ENCODE measurements around the gene ADGRA3. TPM values are rescaled to one million over a fixed set of nuclear protein-coding genes. Genes with fewer than 3 reads are reported as not detected.

The ADGRA3 gene
- polyA plus RNA-seq, 1 of the 3 experiments (the other 2 are of a cell fraction) = 11.8 TPM

- Histone ChIP-seq H3K36me3 (replicated peaks in 1 of 2; ENCODE audit: control insufficient read depth in 1 of 2, insufficient read depth in 2 of 2, low read length in 1 of 2) (no peaks in the 10 kb centered on the region), H2AFZ (ENCODE audit: low read depth) (no peak overlapping the region), H3K4me1 (ENCODE audit: control insufficient read depth in 1 of 2, insufficient read depth in 2 of 2, low read depth in 1 of 2, low read length in 1 of 2) (peaks cover 0 to 20% of the 10 kb centered on the region in 2 experiments; a peak in 1 of 4 replicates), H3F3A (replicated peaks; ENCODE audit: insufficient read depth) (no peaks in the 10 kb centered on the region), H3K4me2 (no peak overlapping the region), H3K27ac (ENCODE audit: low read depth in 2 of 2, low read length in 1 of 2) (no peak overlapping the region), H3K79me2 (ENCODE audit: insufficient read depth) (peaks cover 65% of the 10 kb centered on the region), H4K20me1 (ENCODE audit: insufficient read depth) (peaks cover 14% of the 10 kb centered on the region; the same call in 1 of the 2 replicates), H3K9me3 (no peaks in the 10 kb centered on the region), H3K9ac (no peak overlapping the region), H3K27me3 (ENCODE audit: insufficient read depth) (no peaks in the 10 kb centered on the region), H3K9me2 (no peaks in the 10 kb centered on the region), H3K4me3 (ENCODE audit: low read depth in 2 of 2, low read length in 1 of 2) (no peak overlapping the region)
- no peak for DNase-seq
- ChIA-PET POLR2A (no interaction called here), CTCF (no interaction called here)
- 53% methylated on average over 6 of the region's 6 CpGs for WGBS (ENCODE audit: low lambda C conversion rate)
- TF ChIP-seq GATA2 (CRISPR knock-in tag; IDR thresholded peaks at IDR 0.05) = no peak
- peak; percentile 52 for TF ChIP-seq JUND (IDR thresholded peaks at IDR 0.05)
- no peak for TF ChIP-seq RFX5 (IDR thresholded peaks at IDR 0.05; ENCODE audit: low read length)
- TF ChIP-seq EP300 (IDR thresholded peaks at IDR 0.05; ENCODE audit: borderline replicate concordance in 1 of 2, low read depth in 1 of 2, low read length in 1 of 2) = no peak
- no peak for TF ChIP-seq MAX (IDR thresholded peaks at IDR 0.05; ENCODE audit: low read depth)
- peak; percentile 68 for TF ChIP-seq FOSL2 (IDR thresholded peaks at IDR 0.05; ENCODE audit: borderline replicate concordance, low read depth)
- TF ChIP-seq TEAD4 (IDR thresholded peaks at IDR 0.05; ENCODE audit: borderline replicate concordance, insufficient read depth) = no peak
- TF ChIP-seq TCF12 (IDR thresholded peaks at IDR 0.05) = peak; percentile 32
- TF ChIP-seq SIN3A (IDR thresholded peaks at IDR 0.05; ENCODE audit: borderline replicate concordance, low read depth, low read length) = no peak
- TF ChIP-seq YY1 (IDR thresholded peaks at IDR 0.05; ENCODE audit: low read depth) = no peak
- TF ChIP-seq, protein P1, sequence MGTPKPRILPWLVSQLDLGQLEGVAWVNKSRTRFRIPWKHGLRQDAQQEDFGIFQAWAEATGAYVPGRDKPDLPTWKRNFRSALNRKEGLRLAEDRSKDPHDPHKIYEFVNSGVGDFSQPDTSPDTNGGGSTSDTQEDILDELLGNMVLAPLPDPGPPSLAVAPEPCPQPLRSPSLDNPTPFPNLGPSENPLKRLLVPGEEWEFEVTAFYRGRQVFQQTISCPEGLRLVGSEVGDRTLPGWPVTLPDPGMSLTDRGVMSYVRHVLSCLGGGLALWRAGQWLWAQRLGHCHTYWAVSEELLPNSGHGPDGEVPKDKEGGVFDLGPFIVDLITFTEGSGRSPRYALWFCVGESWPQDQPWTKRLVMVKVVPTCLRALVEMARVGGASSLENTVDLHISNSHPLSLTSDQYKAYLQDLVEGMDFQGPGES (IDR thresholded peaks at IDR 0.05; ENCODE audit: low read depth, low read length) = no peak
- TF ChIP-seq POLR2AphosphoS5 (IDR thresholded peaks at IDR 0.05; ENCODE audit: low read depth, low read length) = no peak
- no peak for TF ChIP-seq NRF1 (IDR thresholded peaks at IDR 0.05; ENCODE audit: low read depth, low read length)
- TF ChIP-seq TAF1 (IDR thresholded peaks at IDR 0.05; ENCODE audit: borderline replicate concordance, low read depth, low read length) = no peak
Observed at GRCh38 chr4:22500831-22501714, 14.8 kb downstream of the ADGRA3 start.

- Histone ChIP-seq H3K4me2 (no peak overlapping the region), H3K4me3 (ENCODE audit: low read depth in 2 of 2, low read length in 1 of 2) (no peak overlapping the region), H3K9me3 (no peaks in the 10 kb centered on the region), H3K27ac (ENCODE audit: low read depth in 2 of 2, low read length in 1 of 2) (no peak overlapping the region), H3K9me2 (no peaks in the 10 kb centered on the region), H3K4me1 (ENCODE audit: control insufficient read depth in 1 of 2, insufficient read depth in 2 of 2, low read depth in 1 of 2, low read length in 1 of 2) (peaks cover 0 to 18% of the 10 kb centered on the region in 2 experiments; a peak in 1 of 4 replicates), H4K20me1 (ENCODE audit: insufficient read depth) (peaks cover 10% of the 10 kb centered on the region; the same call in 1 of the 2 replicates), H3K36me3 (replicated peaks in 1 of 2; ENCODE audit: control insufficient read depth in 1 of 2, insufficient read depth in 2 of 2, low read length in 1 of 2) (no peaks in the 10 kb centered on the region), H3K79me2 (ENCODE audit: insufficient read depth) (peaks cover 60% of the 10 kb centered on the region), H2AFZ (ENCODE audit: low read depth) (no peak overlapping the region), H3K9ac (no peak overlapping the region), H3K27me3 (ENCODE audit: insufficient read depth) (no peaks in the 10 kb centered on the region), H3F3A (replicated peaks; ENCODE audit: insufficient read depth) (no peaks in the 10 kb centered on the region)
- CTCF ChIA-PET = no interaction called here
- 95% methylated on average over 8 of the region's 8 CpGs for WGBS (ENCODE audit: low lambda C conversion rate)
- DNase-seq = no peak
- POLR2A ChIA-PET = no interaction called here
- TF ChIP-seq NRF1 (IDR thresholded peaks at IDR 0.05; ENCODE audit: low read depth, low read length) (no peak), CHD2 (IDR thresholded peaks at IDR 0.05; ENCODE audit: low read length, partially characterized antibody) (no peak), GABPA (IDR thresholded peaks at IDR 0.05; ENCODE audit: low read depth) (no peak), JUND (IDR thresholded peaks at IDR 0.05) (no peak), RXRA (IDR thresholded peaks at IDR 0.05; ENCODE audit: borderline replicate concordance, low read depth) (no peak), MAX (IDR thresholded peaks at IDR 0.05; ENCODE audit: low read depth) (no peak), EP300 (IDR thresholded peaks at IDR 0.05; ENCODE audit: borderline replicate concordance in 1 of 2, low read depth in 1 of 2, low read length in 1 of 2) (no peak), ELF1 (IDR thresholded peaks at IDR 0.05) (no peak), NFIC (IDR thresholded peaks at IDR 0.05; ENCODE audit: borderline replicate concordance) (no peak), MEF2A (IDR thresholded peaks at IDR 0.05; ENCODE audit: borderline replicate concordance, low read depth) (no peak), TCF12 (IDR thresholded peaks at IDR 0.05) (no peak)
- TF ChIP-seq, protein P2, sequence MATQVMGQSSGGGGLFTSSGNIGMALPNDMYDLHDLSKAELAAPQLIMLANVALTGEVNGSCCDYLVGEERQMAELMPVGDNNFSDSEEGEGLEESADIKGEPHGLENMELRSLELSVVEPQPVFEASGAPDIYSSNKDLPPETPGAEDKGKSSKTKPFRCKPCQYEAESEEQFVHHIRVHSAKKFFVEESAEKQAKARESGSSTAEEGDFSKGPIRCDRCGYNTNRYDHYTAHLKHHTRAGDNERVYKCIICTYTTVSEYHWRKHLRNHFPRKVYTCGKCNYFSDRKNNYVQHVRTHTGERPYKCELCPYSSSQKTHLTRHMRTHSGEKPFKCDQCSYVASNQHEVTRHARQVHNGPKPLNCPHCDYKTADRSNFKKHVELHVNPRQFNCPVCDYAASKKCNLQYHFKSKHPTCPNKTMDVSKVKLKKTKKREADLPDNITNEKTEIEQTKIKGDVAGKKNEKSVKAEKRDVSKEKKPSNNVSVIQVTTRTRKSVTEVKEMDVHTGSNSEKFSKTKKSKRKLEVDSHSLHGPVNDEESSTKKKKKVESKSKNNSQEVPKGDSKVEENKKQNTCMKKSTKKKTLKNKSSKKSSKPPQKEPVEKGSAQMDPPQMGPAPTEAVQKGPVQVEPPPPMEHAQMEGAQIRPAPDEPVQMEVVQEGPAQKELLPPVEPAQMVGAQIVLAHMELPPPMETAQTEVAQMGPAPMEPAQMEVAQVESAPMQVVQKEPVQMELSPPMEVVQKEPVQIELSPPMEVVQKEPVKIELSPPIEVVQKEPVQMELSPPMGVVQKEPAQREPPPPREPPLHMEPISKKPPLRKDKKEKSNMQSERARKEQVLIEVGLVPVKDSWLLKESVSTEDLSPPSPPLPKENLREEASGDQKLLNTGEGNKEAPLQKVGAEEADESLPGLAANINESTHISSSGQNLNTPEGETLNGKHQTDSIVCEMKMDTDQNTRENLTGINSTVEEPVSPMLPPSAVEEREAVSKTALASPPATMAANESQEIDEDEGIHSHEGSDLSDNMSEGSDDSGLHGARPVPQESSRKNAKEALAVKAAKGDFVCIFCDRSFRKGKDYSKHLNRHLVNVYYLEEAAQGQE (IDR thresholded peaks at IDR 0.05; ENCODE audit: low read depth, low read length) = no peak
- TF ChIP-seq, protein P3, sequence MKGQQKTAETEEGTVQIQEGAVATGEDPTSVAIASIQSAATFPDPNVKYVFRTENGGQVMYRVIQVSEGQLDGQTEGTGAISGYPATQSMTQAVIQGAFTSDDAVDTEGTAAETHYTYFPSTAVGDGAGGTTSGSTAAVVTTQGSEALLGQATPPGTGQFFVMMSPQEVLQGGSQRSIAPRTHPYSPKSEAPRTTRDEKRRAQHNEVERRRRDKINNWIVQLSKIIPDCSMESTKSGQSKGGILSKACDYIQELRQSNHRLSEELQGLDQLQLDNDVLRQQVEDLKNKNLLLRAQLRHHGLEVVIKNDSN (IDR thresholded peaks at IDR 0.05; ENCODE audit: borderline replicate concordance, low read depth) = no peak
Observed at GRCh38 chr4:22500128-22500611, 15.7 kb downstream of the ADGRA3 start.
